Measurements from ENCODE around the gene GSG1L.

GSG1L gene

DNA sequence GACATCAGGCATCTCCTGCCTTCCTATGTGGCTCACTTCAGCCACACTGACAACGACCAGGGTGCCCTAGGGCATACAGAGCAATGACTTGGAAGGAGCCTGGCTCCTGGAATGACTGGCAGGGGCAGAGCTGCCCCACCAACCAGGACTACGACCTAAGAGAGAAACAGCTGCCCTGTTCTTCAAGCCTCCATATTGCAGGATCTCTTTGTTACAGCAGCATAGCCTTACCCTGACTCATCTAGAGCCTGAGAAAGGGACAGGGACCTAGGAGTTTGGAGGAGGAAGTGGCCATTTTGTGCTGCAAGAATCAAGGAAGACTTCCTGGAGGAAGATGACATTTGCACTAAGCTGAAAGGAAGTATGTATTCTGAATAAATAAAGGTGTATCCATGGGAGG, 49.6 kb downstream of the GSG1L start:
- DNase-seq: no peak

DNA sequence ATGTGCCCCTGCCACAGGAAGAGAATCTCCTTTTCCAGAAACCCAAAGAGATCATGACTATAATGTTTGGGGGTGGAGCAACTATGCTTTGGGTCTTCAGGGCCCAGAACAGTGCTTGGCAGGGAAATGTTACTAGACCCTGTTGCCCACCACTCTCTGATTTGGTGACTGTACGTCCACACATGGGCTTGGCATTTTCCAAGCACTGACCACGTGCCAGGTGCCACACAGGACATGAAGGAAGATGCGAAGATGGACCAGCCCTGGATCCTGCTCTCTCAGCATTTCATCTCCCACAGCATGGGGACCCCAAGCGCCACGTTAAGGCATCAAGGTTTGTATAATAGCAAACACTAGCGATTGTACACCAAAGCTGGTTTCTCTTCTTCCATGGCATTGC, 50.1 kb downstream of the GSG1L start:
- DNase-seq: no peak

DNA sequence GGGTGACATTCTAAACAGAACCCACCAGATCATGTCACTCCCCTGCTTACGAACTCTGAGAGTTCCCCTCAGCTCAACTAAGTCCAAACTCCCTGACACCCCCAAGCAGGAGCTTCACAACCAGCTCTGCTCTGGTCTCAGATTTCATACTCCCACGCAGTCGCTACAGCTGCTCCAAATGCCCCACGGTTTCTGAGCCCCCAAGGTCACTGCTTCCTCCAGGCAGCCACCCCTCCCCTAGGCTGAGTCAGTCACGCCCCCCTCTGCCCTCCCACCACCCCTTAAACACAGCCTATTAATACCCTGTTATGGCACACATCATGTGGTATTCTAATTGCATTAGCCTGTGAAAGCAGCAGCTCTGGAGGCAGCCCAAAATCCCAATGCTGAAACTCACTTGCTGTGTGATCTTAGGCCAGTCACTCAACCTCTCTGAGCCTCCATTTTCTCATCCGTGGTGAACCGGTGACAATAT, 51.5 kb downstream of the GSG1L start:
- DNase-seq: no peak

DNA sequence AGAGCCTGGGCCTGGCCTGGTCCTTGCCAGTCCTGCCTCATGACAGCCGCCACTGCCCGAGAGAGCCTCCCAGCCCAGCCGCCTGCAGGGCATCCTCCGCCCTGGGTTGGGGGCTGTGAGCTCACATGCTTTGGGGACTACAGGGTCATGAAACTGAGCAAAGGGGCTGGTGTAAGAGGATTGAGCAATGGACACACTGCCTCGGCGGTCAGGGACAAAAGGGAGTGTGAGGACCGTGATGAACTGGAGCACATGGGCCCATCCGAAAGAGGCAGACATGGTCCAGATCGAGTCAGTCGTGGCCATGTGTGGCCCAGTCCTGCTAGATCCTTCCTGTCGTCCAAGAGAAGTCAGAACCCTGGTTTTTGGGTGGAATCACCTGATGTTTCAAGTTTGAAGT, 52.3 kb downstream of the GSG1L start:
- no peak for DNase-seq

DNA sequence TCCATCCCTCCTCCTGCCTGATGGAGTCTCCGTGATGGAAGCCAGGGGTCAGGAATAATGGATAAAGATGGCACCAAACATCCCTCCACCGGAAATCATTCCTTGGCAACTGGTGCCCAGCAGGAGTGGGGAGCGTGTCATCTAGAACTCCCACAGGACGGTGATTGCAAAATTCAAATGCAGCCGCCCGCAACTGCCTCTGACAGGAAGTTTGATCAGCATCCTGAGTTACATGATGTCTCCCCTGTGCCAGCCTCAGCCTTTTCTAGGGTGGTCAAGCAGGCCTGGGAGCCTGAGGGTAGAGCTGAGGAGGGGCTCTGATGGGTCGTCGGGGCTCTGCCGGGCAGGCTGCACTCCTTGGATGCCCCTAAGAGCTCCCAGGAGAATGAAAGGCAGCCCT, 52.8 kb downstream of the GSG1L start:
- no peak for DNase-seq

DNA sequence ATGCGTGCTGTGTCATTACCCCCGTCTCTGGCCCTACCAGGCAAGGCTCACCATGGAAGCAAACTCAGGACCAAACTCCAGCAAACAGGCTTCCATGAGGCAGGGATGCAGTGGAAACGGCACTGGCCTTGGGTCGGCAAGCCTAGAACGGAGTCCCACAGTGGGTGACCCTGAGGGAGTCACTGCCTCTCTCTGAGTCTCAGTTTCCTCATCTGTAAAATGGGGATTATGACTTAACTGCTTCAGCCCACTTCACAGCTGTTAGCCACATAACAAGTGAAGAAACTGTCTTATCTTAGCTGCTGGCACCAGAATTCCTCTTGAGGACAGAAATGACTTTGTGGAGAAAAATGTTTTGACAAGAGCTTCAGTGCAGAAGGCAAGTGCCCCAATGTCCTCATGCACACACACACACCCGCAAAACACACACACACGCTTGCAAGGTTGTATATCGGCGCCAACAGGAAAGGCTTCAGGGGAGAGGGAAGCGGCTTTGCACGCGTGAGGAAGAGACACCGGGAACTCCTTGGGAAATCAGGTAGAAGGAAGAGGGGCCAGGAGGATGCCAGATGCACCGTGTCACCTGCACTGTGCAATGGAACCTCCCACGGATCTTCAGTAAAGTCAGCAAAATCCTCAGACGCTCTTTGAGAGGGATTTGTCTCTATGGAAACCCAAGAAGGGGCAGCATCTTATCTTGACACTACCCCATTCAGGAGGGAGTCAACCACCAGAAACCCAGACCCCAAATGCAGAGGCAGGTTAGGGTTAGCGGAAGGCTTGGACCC, 53.7 kb downstream of the GSG1L start:
- no peak for DNase-seq

DNA sequence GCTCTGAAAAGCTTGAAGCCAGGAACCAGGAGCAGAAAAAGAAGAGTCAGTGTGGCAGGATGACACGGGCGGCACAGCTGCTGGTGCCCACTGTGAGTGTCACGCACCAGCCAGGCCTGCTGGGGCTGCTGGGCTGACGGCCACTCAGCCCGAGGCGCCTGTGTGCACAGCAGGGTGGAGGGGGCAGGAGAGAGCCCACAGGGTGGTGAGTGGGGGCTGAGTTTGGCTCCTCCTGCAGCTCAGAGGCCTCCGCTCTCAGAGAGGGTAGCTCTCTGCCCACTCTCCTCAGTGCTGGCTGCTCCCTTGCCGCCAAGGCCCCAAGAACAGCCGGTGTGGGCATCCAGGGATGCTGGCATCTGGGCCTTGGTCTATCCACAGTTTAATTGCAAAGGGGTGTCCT, 59.6 kb downstream of the GSG1L start:
- DNase-seq: no peak

DNA sequence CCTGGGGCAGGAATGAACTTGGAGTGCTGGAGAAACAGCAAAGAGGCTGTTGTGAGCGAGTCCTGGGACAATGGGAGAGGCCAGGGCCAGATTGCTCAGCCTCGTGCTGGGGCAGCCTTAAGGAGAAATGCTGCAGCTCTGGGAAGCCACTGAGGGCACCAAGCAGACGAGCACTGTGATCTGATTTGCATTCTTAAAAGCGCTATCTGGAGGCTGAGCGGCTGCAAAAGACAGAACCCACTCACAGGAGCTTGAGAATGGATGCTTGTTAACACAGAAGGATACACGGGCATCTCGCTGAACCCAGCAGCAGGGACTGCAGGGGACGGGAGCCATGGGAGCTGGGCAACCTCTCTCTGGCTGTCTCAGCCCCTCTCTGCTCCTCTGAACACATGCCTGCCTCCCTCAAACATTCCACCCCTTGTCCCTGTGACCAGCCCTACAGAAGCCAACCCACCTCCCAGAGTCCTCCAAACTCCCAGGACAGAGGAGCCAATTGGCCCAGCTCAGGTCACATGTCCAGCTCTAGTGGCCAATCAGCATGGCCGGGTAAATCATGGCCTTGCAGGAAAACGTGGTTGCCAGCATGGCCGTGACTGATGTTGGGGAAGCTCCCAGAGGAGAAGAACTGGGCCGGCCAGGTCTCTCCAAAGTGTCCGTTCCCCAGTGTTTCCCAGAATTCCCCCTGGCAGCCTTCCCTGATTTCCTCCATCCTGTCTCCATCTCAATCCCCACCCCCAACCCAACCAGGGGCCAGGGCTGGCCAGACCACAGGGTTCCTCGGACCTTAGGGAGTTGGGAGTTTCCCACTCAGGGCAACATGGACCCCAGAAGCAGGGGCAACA, 60.3 kb downstream of the GSG1L start:
- no peak for DNase-seq

DNA sequence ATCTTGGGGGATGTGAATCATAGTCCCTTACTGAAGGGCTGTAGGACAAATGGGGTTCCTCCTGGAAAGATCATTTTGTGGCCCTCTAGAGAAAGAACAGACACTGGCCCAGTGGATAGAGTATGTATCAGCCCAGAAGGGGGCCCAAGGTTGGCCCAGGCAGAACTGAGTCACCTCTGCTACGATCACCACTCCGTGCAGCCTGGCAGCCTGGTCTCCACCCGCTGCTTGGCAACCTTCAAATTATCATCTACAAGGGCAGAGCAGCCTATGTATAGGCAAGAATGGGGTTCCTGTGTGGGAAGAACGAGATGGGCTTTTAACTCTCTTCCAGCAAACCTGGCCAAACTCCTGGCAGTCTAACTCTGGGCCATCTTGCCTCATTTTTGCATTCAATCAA, 61.9 kb downstream of the GSG1L start:
- DNase-seq: no peak

DNA sequence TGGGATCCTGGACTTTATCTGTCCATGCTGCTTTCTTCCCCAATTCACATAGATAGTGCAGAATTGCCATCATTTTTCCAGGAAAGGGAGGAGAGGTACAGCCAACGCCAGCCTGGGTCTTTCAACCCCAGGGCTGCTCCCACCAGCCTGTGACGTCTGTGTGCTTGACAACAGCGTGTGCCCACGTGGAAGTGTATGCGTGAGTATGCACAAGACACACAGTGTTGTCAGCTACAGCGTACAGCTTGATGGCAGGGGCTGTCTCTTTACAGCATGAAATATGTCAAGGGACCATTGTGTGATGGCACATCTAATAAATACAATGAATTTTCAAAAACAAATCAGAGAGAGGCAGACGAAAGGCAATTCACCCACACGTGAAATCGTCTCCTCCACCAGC, 62.3 kb downstream of the GSG1L start:
- no peak for DNase-seq

DNA sequence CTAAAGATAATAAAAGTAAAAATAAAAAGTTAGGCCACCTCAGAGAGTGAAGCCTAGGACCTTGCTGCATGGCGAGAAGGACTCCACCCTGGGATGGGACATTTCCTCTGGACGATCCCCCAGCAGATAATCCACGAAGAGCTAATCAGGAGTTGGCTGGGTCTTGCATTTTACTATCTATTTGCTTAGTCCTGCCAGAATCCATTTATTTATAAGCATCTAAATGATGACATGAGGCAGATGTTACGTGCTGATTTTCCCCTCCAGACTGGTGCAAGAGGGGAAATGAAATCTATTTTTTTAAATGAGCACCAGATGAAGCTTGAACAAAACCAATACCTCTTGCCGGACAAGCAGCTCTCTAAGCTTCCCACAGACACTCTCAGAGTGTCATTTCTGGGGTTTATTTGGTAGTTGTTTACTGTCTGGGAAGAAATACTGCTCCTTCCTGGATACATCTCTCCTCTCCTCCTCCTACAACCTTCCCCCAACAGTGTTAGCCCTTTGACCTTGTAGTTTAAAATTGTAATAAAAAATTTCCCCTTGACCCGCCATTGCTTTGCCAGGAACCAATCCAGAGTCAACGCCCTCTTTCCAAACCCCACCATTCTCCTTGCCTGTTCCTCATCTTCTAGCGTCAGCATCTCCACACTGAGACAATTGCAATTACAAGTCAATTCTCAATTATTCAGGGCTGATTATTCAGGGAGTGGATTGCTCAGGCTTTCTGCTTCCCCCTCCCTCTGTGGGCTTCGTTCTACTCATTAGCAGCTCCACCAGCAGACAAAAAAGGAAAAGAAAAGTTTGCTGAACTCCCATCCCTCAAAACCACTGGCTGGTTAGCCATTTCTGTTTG, 63.0 kb downstream of the GSG1L start:
- no peak for DNase-seq

DNA sequence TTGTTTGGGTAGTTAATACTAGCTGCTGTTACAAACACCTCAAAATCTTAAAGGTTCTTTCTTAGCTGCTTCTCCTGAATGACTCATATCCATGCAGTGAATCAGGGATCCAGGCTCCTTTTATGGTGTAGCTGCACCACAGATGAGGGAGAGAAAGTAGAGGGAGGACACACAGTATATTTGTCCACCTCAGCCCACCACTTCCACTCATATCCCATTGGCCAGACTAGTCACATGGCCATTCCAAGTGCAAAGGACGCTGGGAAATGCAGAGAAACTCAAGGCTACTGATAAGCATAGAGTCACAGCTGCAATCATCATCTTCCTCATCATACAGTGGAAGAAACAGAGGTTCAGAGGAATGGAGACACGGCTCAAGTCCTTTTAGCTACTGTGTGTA, 63.8 kb downstream of the GSG1L start:
- DNase-seq: no peak

DNA sequence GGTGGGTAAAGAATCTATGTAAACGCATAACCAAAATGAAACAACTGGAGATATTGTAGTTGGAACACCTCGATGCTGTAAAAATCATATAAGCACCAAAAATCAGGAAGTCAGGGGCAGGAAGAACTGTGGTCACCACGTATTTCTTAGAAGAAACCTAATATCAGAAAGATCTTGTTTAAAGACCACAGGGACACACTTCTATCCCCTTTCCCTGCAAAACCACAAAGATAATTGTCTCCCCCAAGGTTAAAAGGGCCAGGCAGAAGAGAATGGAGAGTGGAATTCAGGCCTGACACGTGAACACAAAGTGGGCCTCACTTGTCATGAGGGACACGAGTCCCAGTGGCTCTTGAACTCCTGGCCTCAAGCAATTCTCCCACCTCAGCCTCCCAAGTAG, 68.1 kb downstream of the GSG1L start:
- no peak for DNase-seq

DNA sequence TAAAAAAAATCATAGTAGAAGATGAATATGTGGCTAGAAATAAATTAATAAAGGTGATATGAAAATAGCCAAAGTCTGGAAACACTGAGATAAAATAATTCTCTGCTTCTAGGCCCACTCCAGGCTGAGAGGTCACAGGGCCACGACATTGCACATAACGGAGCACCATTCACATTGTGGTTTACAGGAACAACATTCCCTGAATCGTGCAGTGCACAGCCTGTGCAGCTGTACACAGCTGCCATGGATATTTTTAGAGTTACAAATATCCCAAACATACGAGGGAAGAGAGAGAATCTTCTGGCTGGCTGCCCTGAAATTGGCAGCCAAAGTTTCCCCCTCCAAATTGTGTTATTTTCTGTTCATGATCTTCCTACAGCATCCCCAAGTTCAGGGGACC, 68.8 kb downstream of the GSG1L start:
- DNase-seq: no peak

DNA sequence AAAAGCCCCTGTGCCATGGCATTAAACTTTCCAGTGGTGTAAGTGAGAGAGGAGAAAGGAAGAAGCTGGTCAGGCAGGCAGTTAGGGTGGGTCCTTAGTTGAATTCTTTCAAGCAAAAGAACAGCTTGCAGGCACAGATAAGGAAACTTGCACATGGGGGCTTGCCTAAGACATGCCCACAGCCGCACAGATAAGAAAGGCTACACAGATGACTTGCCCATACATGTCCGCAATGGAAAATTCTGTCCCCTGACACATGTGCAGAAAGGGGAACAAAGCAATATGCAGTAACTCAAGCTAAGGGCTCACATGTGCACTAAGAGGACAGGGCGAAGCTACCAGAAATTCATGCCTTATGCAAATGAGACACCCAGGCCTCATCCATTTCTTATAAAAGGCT, 69.9 kb downstream of the GSG1L start:
- DNase-seq: no peak

DNA sequence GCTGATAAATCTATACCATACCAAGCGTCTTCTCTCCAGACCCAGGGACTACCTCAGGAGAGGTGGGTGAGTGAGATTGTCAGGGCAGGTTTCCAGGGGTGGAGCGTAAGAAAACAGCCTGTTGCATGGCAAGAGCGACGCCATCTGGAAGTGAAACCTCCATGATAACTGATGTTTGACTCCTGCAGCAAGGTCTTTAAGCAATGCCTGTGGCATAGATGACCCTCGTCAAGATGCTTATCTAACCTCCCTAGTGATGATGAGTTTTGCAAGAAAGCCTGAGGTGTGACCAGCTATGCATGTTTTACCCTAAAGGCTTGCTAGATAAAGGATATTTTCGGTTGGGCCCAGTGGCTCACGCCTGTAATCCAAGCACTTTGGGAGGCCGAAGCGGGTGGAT, 71.6 kb downstream of the GSG1L start:
- DNase-seq: no peak

DNA sequence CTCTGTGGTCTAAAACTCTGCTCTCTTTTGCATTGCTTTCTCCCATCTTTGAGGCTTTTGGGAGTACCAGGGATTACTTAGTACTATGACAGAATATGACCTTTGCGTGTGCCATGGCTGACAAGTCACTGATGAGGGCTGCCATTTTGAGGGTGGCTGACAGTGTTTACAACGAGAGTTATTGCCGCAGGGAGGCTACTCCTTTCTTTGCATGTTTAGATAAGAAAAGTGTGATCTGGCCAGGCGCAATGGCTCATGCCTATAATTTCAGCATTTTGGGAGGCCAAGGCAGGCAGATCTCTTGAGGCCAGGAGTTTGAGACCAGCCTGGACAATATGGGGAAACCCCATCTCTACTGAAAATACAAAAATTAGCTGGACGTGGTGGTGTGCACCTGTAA, 77.5 kb downstream of the GSG1L start:
- no peak for DNase-seq

DNA sequence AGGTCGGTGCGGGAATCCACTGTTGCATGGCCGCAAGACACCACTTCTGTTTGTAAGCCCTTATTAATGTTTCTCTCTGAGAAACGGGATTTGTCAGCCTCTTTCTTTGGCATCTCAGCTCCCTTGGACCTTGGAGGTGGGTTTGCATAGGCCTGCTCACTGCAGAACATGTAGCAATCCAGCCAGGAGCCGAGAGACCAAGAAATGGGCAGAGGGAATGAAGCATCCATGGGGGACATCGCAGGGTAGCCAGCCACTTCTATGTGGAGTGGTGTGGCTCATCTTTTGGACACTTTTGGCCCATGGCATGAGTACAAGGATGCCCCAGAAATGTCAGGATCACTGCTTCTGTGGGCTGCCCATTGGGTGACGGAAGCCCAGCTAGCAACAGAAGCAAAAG, 79.4 kb downstream of the GSG1L start:
- no peak for DNase-seq

DNA sequence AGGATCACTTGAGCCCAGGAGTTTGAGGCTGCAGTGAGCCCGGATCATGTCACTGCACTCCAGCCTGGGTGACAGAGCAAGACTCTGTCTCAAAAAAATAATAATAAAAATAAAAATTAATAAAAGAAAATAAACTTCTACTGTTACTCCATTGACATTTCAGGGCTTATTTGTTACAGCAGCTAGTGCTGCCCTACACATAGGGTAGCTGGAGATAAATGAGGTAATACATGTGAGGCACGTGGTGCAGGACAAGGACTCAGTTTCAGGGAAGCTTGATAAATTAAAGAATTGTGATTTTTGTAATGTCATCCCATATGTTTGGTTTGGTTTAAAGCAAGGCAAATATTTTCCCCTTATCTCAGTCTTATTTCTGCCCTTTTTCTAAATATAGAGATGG, 80.3 kb downstream of the GSG1L start:
- no peak for DNase-seq

DNA sequence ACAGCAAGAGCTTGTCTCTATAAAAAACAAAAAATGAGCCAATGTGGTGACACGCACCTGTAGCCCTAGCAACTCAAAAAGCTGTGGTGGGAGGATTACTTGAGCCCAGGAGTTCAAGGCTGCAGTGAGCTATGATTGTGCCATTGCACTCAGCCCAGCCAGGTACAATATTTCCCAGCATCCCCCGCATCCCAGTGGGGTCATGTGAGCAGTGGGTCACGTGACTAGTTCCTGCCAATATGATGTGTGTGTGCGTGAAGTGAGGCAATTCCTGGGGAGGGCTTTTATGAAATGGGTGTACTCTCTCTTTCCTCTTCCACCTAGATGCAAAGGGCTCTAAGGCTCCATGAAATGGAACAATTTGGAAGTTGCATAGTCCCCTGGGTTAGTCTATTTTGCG, 81.3 kb downstream of the GSG1L start:
- no peak for DNase-seq

DNA sequence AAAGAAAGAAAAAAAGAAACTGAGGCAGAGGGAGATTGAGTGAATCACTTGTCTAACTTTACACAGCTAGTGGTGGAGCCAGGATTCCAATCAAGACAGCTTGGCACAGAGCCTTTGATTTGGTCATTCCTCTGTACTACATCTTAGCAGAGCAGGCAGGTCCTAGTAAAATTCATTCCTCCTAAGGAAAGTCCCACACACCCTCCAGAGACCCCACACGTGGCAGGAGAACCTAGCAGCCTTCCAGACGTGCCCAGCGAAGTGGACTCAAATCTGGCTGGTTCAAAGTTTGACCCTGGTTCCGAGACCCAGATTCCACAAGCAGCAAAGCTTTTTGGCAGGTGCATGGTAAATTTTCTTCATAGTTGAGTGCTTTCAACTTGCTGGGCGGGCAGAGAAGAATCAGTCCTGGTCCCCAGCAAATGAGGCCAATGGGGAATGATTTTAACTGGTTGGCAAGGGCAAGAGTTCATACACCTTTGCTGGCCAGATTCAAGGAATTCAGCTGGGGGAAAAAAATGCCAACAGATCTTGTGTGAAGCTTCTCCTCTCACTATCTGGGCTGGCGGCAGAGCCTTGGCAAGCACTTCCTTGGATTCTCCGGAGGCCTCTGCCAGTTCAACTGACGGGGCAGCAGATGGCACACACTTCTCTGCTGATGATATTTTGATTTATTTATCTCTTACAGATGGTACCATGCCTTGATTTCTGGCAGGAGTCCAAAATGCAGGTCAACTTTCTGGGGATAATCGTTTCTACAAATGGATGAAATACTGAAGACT, 82.4 kb downstream of the GSG1L start:
- no peak for DNase-seq

DNA sequence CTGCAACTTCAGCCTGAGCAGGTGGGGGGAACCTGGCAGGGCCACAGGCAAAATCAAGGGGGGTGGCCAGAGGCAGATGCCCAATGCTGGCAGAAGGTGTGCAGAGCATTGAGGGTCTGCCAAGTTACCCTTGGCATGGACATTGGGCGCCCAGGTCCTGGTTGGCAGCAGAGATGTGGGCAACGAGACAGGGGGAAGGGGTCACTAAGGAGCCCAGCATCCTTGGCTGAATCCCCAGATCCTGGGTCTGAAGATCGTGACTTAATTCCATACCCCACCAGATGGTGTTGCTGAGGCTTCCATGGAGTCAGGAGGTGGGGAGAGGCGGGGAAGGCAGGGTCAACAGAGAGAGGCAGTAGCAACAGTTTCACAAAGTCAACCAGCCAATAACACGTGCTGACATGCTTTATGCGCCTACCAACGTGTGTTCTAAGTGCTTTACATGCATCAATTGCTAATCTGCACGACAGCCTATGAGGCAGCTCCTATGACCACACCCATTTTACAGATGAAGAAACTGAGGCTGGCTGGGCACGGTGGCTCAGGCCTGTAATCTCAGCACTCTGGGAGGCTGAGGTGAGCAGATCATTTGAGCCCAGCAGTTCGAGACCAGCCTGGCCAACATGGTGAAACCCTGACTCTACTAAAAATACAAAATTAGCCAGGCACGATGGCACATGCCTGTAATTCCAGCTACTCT, 83.3 kb downstream of the GSG1L start:
- no peak for DNase-seq
